Embryonic facial prominence (tissue), 1 donor: ENCODE results near the gene CENPU.

ENCODE experiments used
- DNase-seq: peaks from one replicate; pipeline ENCODE4 v3.0.0-alpha.2; 2016; ENCODE audit errors: extremely low spot score

The CENPU gene

GRCh38 chr4:184706453-184706852 is 27.4 kb downstream of the CENPU start:
- DNase-seq, result no peak

DNA sequence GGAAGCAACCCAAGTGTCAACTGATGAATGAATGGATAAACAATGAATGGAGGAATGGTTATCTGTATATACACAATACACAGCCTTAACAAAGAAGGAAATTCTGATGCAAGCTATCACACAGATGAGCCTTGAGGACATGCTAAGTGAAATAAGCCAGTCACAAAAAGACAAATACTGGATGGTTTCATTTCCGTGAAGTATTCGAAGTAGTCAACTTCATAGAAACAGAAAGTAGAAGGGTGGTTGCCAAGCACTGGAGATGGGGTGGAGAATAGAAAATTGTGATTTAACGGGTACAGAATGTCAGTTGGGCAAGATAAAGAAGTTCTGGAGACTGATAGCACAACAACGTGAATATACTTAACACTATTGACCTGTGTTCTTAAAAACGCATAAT is 28.2 kb downstream of the CENPU start:
- no peak for DNase-seq

DNA sequence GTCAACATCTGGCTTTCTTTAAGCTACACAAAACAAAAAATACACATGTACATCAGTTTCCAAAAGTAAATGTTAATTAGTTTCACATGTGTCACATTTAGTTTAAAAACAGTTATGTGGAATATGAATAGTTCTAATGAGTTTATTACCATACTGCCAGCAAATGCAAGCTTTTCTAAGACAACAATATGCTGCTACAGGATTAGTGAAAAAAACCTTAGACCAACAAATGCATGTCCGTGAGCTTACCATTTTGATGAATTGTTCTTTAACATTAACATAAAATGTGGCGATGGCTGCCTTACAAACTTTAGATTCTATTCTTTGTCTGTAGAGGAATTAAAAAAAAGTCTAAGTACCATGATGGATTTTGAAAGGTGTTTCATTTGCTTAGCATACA is 31.8 kb downstream of the CENPU start:
- no peak for DNase-seq

DNA sequence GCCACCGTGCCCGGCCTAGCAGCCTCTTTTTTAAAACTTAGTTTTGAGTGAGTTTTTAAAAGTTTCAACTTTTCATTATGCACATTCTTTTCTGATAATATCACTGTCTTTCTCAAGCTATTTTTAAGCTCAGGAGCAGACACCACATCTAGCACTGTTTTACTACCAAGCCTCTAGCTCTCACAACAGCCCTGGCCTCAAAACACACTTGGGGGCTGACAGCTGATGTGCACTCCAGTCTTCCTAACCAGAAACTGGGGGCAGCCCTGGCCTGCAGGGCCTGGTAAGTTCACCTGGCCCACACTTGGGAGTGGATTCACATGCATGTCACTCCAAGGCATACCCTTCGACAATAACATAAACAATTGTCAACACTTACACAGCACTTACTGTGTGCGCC is 34.0 kb downstream of the CENPU start:
- DNase-seq, result no peak

- DNase-seq, result no peak
Measured at GRCh38 chr4:184697956-184698355, 35.9 kb downstream of the CENPU start.

DNA sequence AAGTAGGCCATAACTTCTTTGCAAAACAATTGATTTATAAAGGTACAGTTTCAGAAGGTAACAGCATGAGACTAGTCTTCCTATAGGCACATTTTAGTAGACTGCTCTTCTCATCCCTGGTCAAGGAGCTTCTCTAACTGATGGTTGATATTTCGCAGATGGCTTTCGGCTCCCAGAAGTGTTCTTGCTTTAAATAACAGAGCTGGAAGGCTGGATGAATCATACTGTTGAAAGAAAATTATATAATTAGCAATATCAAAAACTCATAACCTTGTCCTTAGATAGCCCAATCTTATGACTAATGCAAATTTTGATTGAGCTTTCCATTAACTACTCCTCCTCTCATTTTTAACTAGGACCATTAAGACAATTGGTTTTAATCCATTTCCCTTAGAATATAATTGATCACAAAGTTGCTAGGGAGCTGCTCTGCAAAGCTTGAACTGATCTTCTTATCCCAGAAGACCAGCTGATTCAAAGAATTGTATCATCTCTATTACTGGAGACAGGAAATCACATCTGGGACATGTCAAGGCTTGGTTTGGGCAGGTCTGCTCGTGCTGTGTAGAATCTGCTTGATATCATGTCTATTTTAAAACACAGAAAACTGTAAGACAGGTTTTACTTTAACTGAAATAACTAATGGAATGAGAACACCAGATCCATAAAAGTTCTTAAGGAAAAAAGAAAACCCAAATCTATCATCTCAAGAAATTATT is 38.6 kb downstream of the CENPU start:
- no peak for DNase-seq

DNA sequence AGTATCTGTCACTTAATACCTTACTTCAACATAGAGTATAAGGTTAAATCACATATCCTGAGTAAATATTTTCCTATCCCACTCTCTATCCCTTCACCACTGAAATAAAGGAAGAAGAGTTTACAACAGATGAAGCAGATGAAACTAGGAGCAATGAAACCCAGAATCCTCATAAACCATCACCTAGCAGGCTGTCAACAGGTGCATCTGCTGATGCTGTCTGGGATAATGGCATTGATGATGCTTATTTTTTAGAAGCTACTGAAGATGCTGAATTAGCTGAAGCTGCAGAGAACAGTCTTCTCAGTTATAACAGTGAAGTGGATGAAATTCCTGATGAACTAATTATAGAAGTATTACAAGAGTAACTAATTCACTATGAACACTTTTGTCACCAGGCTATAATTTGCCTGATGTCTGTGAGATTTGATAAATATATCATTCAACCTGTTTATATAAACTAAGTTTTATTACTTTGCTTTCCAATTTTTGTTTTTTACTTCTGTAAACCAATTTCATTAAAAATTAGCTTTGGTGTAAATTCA is 39.4 kb downstream of the CENPU start:
- DNase-seq, result no peak

GRCh38 chr4:184693056-184693455 is 40.8 kb downstream of the CENPU start:
- no peak for DNase-seq

- no peak for DNase-seq
Measured at GRCh38 chr4:184689681-184690080, 44.2 kb downstream of the CENPU start.

DNA sequence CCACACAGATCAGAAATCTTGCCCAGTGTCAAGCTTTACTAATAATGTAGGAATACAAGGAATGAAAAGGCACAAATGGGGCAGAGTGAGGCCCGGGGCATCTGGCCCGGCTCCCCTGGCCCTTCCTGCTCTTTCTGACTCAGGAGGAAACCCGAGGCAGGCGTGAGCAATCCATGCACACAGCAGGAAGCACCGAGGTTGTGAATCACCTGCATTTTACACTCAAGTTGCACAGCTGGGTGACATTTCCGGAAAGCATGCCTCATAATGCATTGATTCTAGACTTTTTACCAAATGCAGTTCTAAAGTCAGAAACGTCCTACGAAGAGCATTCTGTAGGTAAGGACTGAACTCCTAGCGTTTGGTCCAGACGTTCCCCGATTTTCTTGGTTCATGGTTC is 45.4 kb downstream of the CENPU start:
- no peak for DNase-seq

DNA sequence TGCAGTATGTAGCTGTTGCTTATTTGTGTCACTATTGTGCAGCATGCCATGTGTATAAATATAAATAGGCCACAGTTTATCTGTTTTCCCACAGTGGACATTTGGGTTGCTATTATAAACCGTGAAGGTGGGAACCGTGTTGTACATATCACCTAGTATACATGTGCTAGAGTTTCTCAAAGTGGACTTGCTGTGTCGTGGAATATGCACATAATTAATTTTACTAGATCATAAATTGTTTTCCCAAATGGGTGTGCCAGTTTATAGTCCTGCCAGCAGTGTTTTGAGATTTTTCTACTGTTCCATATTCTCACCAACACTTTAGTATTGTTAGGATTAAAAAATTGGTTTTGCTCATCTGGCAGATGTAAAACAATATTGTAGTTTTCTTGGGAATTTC is 45.9 kb downstream of the CENPU start:
- DNase-seq, result no peak

DNA sequence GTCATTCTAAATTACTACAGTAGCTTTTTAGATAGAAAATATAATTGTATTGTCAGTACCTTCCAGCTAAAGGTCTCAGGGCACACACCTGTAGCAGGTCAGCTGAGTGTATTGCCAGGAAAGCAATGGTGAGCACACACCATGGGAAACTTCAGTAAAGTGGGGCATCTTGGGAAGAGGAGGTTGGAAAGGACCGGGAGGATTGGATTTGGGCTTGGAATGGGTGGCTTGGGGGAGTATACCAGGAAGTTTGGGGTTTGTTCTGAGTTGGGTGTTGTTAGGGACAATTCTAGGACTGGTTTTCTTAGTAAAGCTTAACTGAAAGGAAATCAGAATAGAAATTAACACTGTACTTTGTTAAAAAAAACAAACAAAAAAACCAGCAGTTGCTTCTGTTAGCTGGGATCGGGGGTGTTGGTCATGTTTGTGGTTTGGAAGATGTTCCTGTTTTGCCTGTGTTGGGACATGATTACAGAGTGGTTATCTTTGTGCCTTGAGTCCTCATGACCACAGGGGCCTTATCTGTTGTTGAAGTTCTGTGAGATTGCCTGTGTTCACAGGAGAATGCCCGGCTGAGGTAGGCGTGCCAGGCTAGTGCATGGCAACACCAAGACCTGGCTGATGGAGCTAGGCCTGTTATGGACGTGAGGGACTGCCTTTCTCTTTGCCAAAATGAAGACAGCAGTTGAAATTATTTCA is 49.3 kb downstream of the CENPU start:
- no peak for DNase-seq

DNA sequence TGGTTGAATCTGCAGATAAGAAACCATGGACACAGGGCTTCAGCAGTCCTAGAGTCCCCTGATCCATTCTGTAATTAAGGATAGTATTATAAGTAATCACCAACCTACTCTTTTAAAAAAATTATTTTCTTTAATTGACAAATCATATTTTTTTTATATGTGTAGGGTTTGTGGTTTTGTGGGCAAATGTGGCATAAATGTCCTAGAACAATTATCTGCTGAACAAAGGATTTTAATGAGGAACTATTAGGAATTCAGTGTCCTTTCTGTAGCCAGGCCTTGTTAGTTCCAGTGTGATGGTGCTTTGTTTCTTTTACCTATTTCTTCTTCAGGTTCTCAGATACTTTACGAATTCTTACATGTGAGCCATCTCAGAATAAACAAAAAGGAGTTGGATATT is 52.0 kb downstream of the CENPU start:
- DNase-seq, result no peak

DNA sequence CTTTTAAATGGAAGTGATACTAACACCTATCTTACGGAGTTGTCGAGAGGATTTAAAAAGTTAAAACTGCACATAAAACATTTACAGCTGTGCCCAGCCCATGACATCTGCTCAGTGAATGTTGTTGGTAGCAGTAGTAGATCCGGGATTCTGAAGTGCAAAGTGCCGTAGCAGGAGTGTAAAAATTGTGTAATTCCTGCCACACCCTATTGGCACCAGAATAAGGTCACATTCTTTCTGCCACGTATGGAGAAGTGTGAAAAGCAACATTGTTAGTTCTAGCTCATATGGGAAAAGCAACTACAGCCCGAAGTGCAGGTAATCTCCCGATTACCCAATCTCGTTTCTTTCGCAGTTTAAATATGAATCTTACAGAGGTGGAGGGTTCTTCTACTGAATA is 53.2 kb downstream of the CENPU start:
- no peak for DNase-seq

GRCh38 chr4:184675821-184676492 is 57.9 kb downstream of the CENPU start:
- DNase-seq, result no peak

DNA sequence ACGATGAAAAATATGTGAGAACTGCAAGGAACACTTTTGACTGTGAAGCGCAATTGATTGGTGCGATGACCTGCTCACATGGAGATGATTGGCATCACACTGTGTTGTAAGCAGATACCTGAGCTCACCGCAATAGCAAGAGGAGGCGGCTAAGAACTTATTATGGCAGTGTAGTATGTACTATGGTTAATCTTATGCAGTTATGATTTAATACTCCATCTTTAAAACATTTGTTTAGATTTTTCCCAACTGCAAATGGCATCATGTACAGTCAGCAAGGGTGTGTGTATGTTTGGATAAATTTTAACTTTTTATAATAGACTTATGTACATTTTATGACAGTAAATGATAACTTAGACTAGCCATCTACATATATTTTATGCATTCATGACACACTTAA is 58.9 kb downstream of the CENPU start:
- no peak for DNase-seq

DNA sequence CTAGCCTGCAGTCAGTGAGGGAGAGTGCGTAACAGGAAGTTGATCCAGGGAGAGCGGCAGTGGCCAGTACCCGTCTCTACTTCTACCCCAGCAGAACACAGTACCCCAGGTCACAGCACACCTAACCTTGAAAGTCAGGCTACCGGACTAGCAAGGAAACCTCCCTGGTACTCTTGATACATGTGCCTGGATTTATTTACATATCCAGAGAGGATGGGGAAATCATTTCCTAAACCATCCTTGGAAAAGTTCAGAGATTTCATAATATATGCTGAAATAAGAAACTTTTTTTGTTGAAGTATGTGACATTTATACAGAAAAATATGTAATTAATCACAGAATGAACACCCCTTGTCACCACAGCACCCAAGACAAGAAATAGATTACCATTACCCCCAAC is 59.9 kb downstream of the CENPU start:
- no peak for DNase-seq

- DNase-seq, result no peak
Measured at GRCh38 chr4:184672741-184673140, 61.2 kb downstream of the CENPU start.

- no peak for DNase-seq
Measured at GRCh38 chr4:184671101-184671500, 62.8 kb downstream of the CENPU start.

- no peak for DNase-seq
Measured at GRCh38 chr4:184669251-184669650, 64.6 kb downstream of the CENPU start.

- DNase-seq, result no peak
Measured at GRCh38 chr4:184668511-184669114, 65.3 kb downstream of the CENPU start.

- no peak for DNase-seq
Measured at GRCh38 chr4:184668096-184668495, 65.8 kb downstream of the CENPU start.
